Thyroid gland (tissue), 4 donors: ENCODE results near the gene FAM124A. TPM values are rescaled to one million over a fixed set of nuclear protein-coding genes. Genes with fewer than 3 reads are reported as not detected.

Source experiments
- DNase-seq, 2 donors: peaks; one replicate each; pipeline ENCODE4 v3.0.0-alpha.2; 2019
- H3K27ac ChIP-seq, 3 donors: fragments of 200-600 bp; sonication (generic); 1 replicate in 2 of 3; 2 replicates in 1 of 3; pipeline ENCODE4 v1.5.1; 2016 to 2019; ENCODE audit warnings: mild to moderate bottlenecking in 1 of 3, moderate library complexity in 1 of 3
- H3K27me3 ChIP-seq: fragments of 200-600 bp; sonication (generic); one replicate; pipeline ENCODE4 v1.5.1; 2019
- H3K36me3 ChIP-seq, 2 donors: fragments of 200-600 bp; sonication (generic); one replicate each; pipeline ENCODE4 v1.5.1; 2016 to 2019
- H3K4me1 ChIP-seq, 2 donors: fragments of 200-600 bp; sonication (generic); one replicate each; pipeline ENCODE4 v1.5.1; 2017 to 2019
- H3K4me3 ChIP-seq, 3 donors: fragments of 200-600 bp; sonication (generic); replicated peaks in 1 of 3; 1 replicate in 2 of 3; 2 replicates in 1 of 3; pipeline ENCODE4 v1.5.1; 2016; ENCODE audit warnings: mild to moderate bottlenecking in 1 of 3
- H3K9me3 ChIP-seq: fragments of 200-600 bp; sonication (generic); one replicate; pipeline ENCODE4 v1.5.1; 2017
- CTCF ChIP-seq, 6 experiments: fragments of 200-600 bp in 3 of 6; fragments of 450-650 bp in 3 of 6; sonication (generic) in 3 of 6; IDR thresholded peaks; one replicate each; pipeline ENCODE4 v1.5.1; 2016 to 2019; ENCODE audit warnings: antibody characterized with exemption in 6 of 6, mild to moderate bottlenecking in 2 of 6, inconsistent platforms in 1 of 6, moderate library complexity in 1 of 6
- POLR2A ChIP-seq, 2 donors: fragments of 450-650 bp; IDR thresholded peaks; one replicate each; pipeline ENCODE4 v1.6.1; 2017; ENCODE audit warnings: antibody characterized with exemption in 2 of 2, mild to moderate bottlenecking in 2 of 2, moderate library complexity in 1 of 2
- WGBS, 2 donors: methylation state at CpG; one replicate each; pipeline ENCODE4 v1.1.5; 2017; 5-methylcytosine and 5-hydroxymethylcytosine counted together
- intact Hi-C: fragments of 100-400 bp; cut with DNase I; formaldehyde crosslinking; loops from one replicate; pipeline ENCODE4 v1.15.1; 2023
- total RNA-seq, 4 donors: library from RNA; depleted of rRNA; stranded (reverse); fragments of >200 nt; gene quantifications; one replicate each; pipeline ENCODE4 v1.2.3, GENCODE V29; 2016

FAM124A gene
- total RNA-seq, 4 donors from 2014 or later, result 9.1 to 11.4 (median 9.4) TPM

DNA sequence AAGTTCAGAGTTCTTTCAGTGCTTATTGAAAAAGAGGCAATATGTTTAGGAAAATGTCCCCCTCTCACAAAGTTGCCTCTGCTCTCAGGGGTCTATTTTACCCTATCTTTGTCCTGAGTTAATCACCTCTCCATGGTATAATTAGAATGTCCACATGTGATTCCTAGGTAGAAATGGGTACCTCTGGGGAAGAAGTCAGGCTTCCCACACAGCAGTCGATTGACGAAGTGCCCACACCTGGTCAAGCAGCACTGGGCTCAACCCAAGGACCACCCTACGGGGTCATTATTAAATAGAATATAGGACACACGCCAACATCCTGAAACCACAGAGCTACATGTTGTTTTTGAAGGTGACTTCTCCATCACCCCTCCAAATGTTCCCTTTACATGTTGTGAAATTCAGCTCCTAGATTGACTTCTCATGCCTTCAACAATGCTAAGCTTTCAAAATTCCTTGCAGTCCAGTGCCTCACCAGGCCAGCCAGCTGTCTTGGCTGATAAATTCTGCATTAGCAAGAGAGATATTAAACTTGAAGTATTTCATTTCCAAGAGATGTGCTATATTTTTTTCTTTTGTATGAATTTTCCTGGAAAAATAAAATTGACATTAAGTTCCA, 43.6 kb upstream of the FAM124A start:
- TF ChIP-seq POLR2A (IDR thresholded peaks at IDR 0.05) (no peak), CTCF (IDR thresholded peaks at IDR 0.05) (no peak)
- intact Hi-C loops, result no loop called here

DNA sequence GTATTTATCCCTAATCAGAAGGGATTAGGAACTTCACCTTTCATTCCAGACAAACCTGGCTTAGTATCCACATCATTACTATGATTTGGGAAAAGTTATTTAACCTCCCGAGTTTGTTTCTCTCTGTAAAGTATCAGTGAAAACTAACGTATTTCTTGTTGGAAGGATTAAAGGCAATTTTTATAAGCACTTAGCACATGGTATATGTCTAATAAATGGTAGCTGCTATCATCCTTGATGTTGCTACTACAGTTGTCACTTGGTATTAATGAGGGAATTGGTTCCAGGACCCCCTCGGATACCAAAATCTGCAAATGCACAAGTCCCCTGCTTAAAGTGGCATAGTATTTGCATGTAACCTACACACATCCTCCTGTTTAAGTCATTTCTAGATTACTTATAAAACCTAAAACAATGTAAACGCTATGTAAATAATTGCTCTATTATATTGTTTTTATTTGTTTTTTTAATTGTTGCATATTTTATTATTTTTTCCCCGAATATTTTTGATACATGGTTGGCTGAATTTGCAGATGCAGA, 42.7 kb upstream of the FAM124A start:
- no peaks in the 10 kb centered on the region for H3K36me3 ChIP-seq
- H3K27me3 ChIP-seq, result no peaks in the 10 kb centered on the region
- no peaks in the 10 kb centered on the region for H3K4me1 ChIP-seq
- no peak overlapping the region for H3K4me3 ChIP-seq
- TF ChIP-seq POLR2A (IDR thresholded peaks at IDR 0.05) (no peak), CTCF (IDR thresholded peaks at IDR 0.05) (no peak)
- no peak for DNase-seq
- no peak overlapping the region for H3K27ac ChIP-seq
- H3K9me3 ChIP-seq, result no peaks in the 10 kb centered on the region
- WGBS, 2 donors, result 81 to 92% methylated on average over 5 of the region's 5 CpGs
- intact Hi-C loops, result no loop called here

More for the DNA sequence above, 43.6 kb upstream of the FAM124A start:
- no peaks in the 10 kb centered on the region for H3K27me3 ChIP-seq
- no peak overlapping the region for H3K27ac ChIP-seq
- WGBS, 2 donors, result 86 to 91% methylated on average over 4 of the region's 4 CpGs
- no peak overlapping the region for H3K4me3 ChIP-seq
- H3K36me3 ChIP-seq, result no peaks in the 10 kb centered on the region
- DNase-seq, result no peak
- H3K9me3 ChIP-seq, result no peaks in the 10 kb centered on the region
- no peaks in the 10 kb centered on the region for H3K4me1 ChIP-seq

DNA sequence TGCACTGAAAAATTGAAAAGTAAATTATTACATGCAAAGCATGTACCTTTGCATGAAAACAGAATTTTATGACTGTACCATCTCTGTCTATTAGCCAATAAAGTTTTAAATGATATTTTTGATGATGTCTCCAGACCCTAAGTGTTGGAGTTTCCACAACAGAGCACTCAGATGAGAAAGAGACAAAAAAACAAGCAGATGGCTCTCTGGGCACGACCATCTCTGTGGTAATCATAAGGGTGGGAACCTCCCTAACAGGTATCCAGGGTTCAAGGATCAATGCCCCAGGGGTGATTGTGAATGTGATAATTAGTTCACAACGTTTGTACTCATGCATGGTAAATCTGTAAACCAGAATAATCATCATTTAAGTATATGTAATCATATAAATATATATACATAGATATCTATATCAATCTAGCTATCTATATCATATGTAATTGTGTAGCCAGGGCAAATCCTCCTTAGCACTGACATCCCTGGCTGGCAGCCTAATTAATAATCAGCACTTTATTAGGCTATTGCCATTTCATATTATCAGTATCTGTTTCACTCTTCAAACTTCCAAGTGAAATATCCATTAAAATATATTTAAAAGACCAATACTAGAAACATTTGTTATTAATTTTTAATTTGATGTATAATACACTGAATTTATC, 41.2 kb upstream of the FAM124A start:
- Histone ChIP-seq H3K27ac (no peak overlapping the region), H3K27me3 (no peaks in the 10 kb centered on the region), H3K36me3 (no peaks in the 10 kb centered on the region), H3K9me3 (no peaks in the 10 kb centered on the region), H3K4me3 (no peak overlapping the region), H3K4me1 (no peaks in the 10 kb centered on the region)
- intact Hi-C loops, result no loop called here
- DNase-seq, result no peak
- TF ChIP-seq CTCF (IDR thresholded peaks at IDR 0.05) (no peak), POLR2A (IDR thresholded peaks at IDR 0.05) (no peak)
- 41 to 52% methylated on average over 2 of the region's 2 CpGs for WGBS, 2 donors

DNA sequence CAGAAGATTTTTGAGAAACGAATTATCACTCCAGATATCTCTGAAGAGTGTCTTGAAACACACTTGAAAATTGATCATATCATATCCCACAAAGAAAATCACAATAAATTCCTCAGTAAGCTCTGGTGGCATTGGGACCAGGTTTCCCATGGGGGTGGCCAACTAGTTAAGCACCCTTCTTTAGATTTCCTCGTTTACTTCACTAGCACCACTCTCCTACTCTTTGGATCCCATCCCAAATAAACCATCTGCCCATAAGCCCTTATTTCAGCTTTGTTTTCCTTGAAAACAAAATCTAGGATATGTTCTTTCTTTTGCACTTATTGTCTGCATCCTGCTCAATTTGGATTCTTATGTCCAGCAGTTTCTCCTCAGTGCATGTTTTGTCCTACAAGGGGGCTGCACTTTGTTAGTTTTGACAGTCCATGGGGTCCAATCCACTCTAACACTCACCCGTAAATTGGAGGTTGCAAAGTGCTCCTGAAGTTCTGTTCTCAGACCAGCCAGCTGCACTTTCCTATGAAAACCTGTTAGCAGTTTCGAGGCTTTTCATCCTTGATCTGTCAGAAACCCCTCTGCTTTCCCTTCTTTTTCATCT, 40.3 kb upstream of the FAM124A start:
- DNase-seq, result no peak
- no peaks in the 10 kb centered on the region for H3K4me1 ChIP-seq
- H3K36me3 ChIP-seq, result no peaks in the 10 kb centered on the region
- H3K27ac ChIP-seq, result no peak overlapping the region
- no peaks in the 10 kb centered on the region for H3K27me3 ChIP-seq
- WGBS, 2 donors, result 43 to 49% methylated on average over 4 of the region's 4 CpGs
- H3K4me3 ChIP-seq, result no peak overlapping the region
- intact Hi-C loops, result no loop called here
- no peaks in the 10 kb centered on the region for H3K9me3 ChIP-seq
- no peak for TF ChIP-seq POLR2A (IDR thresholded peaks at IDR 0.05)

- DNase-seq, result no peak
- H3K27me3 ChIP-seq, result no peaks in the 10 kb centered on the region
- H3K4me3 ChIP-seq, result no peak overlapping the region
- no peaks in the 10 kb centered on the region for H3K4me1 ChIP-seq
- H3K27ac ChIP-seq, result no peak overlapping the region
- WGBS, 2 donors, result 92 to 93% methylated on average over 12 of the region's 12 CpGs
- intact Hi-C loops, result no loop called here
- no peak for TF ChIP-seq POLR2A (IDR thresholded peaks at IDR 0.05)
- TF ChIP-seq CTCF (IDR thresholded peaks at IDR 0.05), result no peak
- no peaks in the 10 kb centered on the region for H3K36me3 ChIP-seq
- H3K9me3 ChIP-seq, result no peaks in the 10 kb centered on the region
Observed at GRCh38 chr13:51191743-51192142, 30.5 kb upstream of the FAM124A start.
